Right lobe of liver (tissue), 4 donors: ENCODE measurements around the gene IGF2BP2.

Experiments used
- CTCF ChIP-seq, 4 donors: fragments of 200-600 bp in 3 of 4; fragments of 450-650 bp in 1 of 4; IDR thresholded peaks; one replicate each; pipeline versions ENCODE4 v1.5.1 to v1.8.0; 2016 to 2022; ENCODE audit warnings: antibody characterized with exemption in 4 of 4, mild to moderate bottlenecking in 2 of 4
- POLR2A ChIP-seq: fragments of 450-650 bp; IDR thresholded peaks from one replicate; pipeline ENCODE4 v1.6.1; 2017; ENCODE audit warnings: antibody characterized with exemption, mild to moderate bottlenecking
- donor health status: DM: no; HTN: no; CAD: no.
- donor health status: DM: no; HTN: no; CAD: no.
- donor health status: DM: no; HTN: yes; CAD: no.

GRCh38 chr3:185813691-185814215 lies 11.1 kb downstream of the IGF2BP2 start:
- TF ChIP-seq CTCF (IDR thresholded peaks at IDR 0.05) (no peak), POLR2A (no peak)
